Measurements from ENCODE around the gene HOXC6. TPM values are rescaled to one million over a fixed set of nuclear protein-coding genes. Genes with fewer than 3 reads are reported as not detected.

HOXC6 gene
- total RNA-seq, 1 donor from 2014 or later: 2.3 TPM

DNA sequence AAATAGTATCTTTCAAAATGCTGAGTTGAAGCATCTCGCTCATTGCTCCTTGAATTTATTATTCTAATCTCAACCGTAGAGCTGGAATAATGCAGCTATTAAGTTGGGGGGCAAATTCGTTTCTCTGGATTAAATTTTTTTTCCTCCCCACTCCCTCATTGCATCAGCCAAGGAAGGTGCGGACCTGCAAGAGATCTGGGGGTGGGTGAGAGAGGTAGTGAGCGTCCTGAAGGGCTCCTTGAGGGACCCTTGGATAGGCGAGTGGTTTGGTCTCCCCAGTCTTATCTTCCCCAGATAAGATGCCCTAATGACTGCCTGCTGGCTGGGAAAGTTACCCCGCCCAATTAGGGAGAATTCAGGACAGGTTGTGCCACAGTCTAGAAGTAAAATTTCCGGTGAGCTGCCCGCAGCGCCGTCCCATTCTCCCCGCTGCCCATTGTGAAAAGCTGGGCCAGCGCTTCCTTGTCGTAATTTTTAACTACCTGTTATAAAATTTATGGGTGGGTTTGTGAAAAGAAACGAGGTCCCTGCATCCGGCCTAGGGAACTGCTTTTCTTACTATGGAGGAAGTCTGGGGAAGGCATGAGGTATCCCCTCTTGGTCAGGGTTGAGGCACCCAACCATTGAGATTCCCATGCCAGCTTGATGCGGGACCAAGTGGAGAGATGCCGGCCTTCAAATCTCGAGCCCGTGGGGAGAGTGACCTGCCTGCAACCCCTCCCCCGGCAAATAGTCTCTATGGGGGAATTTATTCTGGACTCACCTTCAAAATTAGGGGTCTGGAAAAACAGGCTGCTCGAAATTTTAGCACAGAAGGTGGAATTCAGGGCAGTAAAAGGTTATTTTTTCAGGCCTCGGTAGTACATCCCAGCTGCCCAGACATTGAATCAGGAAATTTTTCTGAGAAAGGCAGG is 13.0 kb upstream of the HOXC6 start:
- no peak for DNase-seq (ENCODE audit: low spot score)

DNA sequence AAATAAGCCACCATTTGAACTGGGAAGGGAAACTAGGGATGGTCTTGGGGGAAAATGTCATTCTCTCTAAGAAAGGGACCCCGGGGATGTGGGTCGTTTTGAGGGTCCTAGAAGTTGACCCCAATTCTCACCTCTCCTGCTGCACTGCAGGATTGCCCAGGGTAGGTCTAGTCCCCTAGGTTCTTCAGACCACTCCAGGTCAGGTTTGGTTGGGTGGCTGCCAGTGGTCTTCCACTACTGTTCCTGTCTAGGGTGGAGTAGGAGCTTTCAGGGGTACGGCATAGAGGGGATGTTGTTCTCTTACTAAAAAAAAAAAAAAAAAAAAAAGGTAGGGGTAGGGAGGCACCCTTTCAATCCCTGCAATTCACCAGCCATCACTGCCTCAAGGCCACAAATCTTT is 12.2 kb upstream of the HOXC6 start:
- DNase-seq (ENCODE audit: low spot score): no peak

GRCh38 chr12:54016478-54016964 is 11.7 kb upstream of the HOXC6 start:
- DNase-seq (ENCODE audit: low spot score): no peak

- DNase-seq (ENCODE audit: low spot score): no peak
Measured at GRCh38 chr12:54017027-54017788, 11.0 kb upstream of the HOXC6 start.

DNA sequence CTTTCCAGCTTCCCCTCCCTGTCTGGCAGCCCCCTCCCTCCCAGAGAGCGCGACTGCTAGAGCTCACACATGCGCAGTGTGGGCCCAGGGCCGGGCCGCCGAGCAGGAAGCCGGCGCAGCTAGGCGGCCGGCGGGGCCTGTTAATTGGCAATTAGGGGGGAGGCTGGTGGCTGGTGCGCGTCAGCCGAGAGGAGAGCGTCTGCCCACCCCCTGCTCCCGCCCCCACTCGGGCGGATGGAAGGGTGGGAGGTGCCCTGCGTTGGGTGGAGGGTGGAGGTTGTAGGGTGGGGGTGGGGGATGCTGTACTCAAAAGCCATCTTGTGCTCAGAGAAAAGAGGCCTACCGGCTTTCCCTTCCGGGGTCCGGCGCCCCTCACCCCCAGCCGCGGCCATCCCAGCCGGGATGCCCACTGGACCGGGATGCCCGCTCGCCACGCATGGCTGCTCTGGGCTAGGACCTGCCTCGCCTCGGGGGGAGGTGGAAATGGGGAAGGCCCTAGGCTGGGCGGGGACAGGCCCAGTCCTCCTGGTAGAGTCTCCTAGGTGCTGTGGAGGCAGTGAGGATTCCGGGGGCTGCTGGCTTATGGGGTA is 10.3 kb upstream of the HOXC6 start:
- peak; percentile 77 for DNase-seq (ENCODE audit: low spot score)

DNA sequence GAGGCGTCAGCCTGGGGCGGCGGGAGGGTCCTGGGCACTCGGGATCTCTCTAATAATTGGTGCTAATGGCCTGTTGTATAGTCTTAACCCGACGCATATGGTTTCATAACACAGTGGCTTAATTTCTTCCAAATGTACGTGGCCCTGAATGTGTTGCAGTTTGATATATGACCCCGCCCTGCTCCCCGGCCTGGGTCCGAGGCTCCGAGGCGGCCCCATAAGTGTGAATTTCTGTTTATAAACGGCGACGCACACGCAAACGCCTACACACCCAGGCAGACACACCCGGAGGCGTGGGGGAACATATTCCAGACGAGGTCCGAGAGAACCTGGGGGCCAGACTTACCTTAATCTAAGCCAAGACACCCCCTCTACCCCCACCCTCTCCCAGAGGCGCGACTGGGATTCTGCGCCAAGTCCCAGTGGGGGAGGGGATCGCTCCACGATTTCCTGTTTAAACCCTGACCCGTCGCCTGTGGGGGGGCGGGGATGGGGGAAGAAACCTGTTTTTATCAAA is 9.7 kb upstream of the HOXC6 start:
- no peak for DNase-seq (ENCODE audit: low spot score)

DNA sequence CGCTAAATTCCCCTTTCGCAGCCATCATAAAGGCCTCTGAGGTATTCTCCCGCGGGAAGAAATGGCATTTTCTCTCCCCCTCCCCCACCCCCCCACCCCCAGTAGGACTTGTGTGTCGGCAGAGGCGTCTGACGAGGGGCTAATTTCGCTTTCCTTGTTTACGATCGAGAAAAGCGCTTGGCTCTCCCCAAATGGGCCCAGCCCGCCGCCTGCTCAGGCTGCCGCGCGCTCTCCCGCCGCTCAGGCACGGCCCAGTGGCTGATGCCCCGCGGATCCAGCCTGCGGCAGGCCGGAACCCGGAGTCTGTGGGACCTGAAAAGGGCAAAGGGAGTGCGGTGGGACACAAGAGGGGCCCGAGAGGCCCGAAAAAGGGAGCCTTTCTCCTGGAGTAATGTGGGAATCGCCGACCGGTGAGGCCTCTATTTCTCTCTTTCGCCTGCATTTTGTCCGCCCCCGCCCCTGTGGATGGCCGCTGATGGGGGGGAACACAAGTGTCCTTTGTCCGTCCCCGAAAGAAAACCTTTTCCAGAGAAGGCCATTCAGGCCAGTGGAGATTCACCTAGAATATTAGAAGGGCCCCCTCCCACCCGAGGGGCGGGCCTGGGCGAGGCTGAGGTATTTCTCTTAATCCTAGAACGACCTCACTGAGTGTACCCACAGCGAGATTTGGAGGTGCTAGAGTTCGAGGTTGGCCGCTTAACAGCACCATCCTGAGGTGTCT is 9.0 kb upstream of the HOXC6 start:
- DNase-seq (ENCODE audit: low spot score): no peak

DNA sequence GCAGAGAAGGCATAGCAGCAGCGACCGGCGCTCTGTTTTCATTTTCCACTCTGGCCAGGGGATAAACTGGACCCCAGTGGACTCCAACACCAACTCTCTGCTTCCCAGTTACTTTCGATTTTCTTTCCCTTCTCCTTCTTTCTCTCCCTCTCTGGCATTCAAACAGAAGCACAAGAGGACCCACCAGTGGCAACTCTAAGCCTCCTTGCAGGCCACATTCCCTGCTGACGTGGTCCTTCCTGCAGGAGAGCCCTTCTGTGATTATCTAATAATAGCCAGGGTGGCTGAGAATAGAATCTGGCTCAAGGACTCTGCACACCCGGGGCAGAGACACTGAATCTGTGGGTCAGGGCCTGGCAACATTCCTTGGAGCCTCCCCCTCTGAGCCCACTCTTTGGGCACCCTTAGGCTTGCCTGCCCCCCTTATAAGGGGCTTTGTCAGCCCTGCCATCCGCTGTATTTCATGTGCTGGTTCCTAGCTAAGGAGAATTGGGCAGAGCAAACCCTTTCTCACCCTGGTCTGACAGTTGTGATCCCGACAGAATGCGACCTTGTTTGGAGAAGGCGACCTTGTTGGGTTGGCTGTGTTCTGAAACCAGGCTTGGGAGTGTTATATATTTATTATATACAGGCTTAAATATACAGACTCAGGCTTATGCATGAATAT is 8.2 kb upstream of the HOXC6 start:
- DNase-seq (ENCODE audit: low spot score): no peak

- no peak for DNase-seq (ENCODE audit: low spot score)
Measured at GRCh38 chr12:54020591-54021405, 7.4 kb upstream of the HOXC6 start.

- no peak for DNase-seq (ENCODE audit: low spot score)
Measured at GRCh38 chr12:54021432-54022013, 6.7 kb upstream of the HOXC6 start.

DNA sequence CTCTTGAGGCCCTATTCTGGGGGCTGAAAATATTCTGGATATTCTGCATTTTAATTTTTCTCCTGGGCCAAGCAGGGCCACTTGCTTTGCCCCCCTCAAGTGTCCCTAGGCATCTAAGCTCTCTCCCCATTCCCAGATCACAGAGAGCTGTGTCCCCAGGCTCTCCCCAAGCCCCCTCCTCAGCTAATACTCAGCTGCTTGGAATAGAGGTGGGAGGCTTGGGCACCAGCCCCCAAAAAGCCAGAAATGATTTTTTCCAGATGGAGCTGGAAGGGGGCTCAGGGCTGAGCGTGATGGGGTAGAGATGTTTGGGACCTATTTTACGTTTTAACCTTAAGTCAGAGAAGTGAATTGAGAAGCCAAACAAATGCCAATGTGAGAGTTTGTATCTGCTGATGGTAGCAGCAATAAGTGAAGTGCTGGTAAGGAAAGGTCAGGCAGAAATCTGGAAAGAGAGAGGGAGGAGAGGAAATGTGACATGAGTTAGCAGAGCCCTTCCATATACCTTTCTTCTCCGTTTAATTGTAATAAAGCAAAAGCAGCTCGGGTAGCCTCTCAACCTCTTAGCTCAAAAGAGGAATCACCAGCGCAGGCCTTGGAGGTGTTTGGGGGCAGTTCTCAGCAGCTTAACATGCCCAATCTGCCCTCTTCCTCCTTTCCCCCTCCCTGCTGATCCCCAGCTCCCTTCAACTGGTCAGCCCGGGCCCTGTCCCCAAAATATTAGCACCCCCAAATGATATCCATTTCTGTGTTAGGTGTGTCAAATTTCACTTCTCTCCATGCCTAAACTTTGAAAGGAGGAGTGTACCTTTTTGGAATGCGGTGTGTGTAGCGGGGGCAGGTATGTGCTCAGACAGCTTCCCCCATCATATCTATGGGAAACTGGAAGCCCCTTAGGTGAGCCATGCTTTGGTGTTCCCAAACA is 5.0 kb upstream of the HOXC6 start:
- no peak for DNase-seq (ENCODE audit: low spot score)

GRCh38 chr12:54024127-54024526 is 4.1 kb upstream of the HOXC6 start:
- no peak for DNase-seq (ENCODE audit: low spot score)

DNA sequence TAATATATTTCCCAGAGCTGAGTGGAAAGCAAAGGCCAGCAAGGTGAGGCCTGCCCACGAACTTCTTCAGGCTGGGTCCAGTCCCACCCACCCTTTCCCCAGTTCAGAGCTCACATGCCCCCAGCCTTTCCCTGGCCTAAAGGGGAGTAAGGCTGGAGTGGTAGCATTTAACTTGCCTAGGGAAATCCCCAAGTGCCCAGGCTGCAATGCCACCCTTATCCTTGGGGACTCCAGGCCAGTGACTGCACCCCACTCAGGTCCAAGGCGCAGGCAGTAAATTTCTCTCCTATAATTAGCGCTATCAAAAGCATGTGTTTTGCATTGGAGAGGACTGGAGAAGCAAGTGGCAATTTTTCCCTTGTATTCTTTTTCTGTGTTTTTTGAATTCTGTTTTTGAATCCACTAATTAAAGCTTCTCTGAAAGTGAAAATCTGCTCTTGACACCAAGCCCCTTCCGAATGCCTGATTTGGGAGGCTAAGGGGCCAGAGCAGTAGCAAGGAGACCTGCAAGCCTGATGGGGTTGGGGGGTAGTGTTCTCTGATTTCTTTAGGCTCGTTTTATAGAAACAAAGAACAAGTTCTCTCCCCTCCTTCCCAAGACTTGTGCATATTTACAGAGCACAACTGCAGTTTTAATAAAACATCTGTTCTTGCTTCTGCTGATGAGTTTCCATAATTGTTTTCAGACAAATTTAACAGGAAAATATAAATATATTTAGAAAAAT is 3.5 kb upstream of the HOXC6 start:
- no peak for DNase-seq (ENCODE audit: low spot score)

- no peak for DNase-seq (ENCODE audit: low spot score)
Measured at GRCh38 chr12:54025499-54026405, 2.5 kb upstream of the HOXC6 start.

- no peak for DNase-seq (ENCODE audit: low spot score)
Measured at GRCh38 chr12:54026640-54027441, 1.4 kb upstream of the HOXC6 start.

DNA sequence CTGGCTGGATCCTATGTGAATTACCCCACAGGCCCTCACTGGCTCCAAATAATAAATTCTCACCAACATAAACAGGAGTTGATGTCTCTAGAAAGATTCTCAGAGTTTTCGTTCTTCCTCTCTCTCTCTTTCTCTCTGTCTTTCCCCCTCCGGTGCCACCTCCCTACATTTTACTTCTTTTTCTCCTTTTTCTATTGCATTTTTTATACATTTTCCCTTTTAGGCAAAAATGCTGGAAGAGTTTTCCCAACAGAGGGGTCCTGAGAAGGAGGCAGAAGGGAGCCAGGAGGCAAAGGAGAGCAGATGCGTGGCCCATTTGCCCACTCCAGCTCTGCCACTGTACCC is 826 bp upstream of the HOXC6 start:
- DNase-seq (ENCODE audit: low spot score): no peak

All from ureter (tissue), 1 donor.